HTR-8/SVneo (cell line): ENCODE data around the gene PAXX.
A peak's percentile ranks its signal among the peaks of the same experiment; 100 is the strongest.
"Not testable (repeated sequence)": the region's sequence is repeated elsewhere in the genome, so short reads cannot be mapped to it uniquely, and the experiment has no call there.

Source experiments
- DNase-seq: peaks from one replicate; pipeline ENCODE4 v3.0.0; 2011; ENCODE audit warnings: low spot score, mixed read lengths; ENCODE audit not compliant: insufficient read length
- FAIRE-seq: peaks from 2 replicates; lab custom pipeline; 2011; peaks lifted over from hg19 to GRCh38; lab: Jason Lieb, UNC

PAXX gene

GRCh38 chr9:137029058-137029936, 37.1 kb downstream of the PAXX start:
- FAIRE-seq (peak; percentile 59), DNase-seq (peak; percentile 74)

GRCh38 chr9:137030006-137030405, 37.8 kb downstream of the PAXX start:
- FAIRE-seq = no peak
- no peak for DNase-seq

- DNase-seq (no peak), FAIRE-seq (no peak)
Observed at GRCh38 chr9:137030538-137031527, 38.6 kb downstream of the PAXX start.

- FAIRE-seq (no peak), DNase-seq (no peak)
Observed at GRCh38 chr9:137031904-137032640, 39.9 kb downstream of the PAXX start, which contains the start of gene FUT7. TSS of gene FUT7 (minus strand) at chr9:137032088. CDS start at chr9:137031991, 97 bp downstream.

GRCh38 chr9:137032858-137033257, 40.6 kb downstream of the PAXX start:
- FAIRE-seq = no peak
- no peak for DNase-seq

GRCh38 chr9:137033481-137033880, 41.3 kb downstream of the PAXX start:
- not testable (repeated sequence) for FAIRE-seq, DNase-seq

- DNase-seq (no peak), FAIRE-seq (no peak)
Observed at GRCh38 chr9:137034039-137034708, 42.0 kb downstream of the PAXX start.

GRCh38 chr9:137034709-137035506, 42.7 kb downstream of the PAXX start:
- DNase-seq (peak; percentile 86), FAIRE-seq (peak; percentile 79)

- FAIRE-seq (no peak), DNase-seq (no peak)
Observed at GRCh38 chr9:137035507-137035834, 43.2 kb downstream of the PAXX start.

- no peak for DNase-seq
- no peak for FAIRE-seq
Observed at GRCh38 chr9:137035937-137036336, 43.7 kb downstream of the PAXX start.

- FAIRE-seq = no peak
- no peak for DNase-seq
Observed at GRCh38 chr9:137037035-137037434, 44.8 kb downstream of the PAXX start.

GRCh38 chr9:137037483-137037882, 45.3 kb downstream of the PAXX start:
- DNase-seq (no peak), FAIRE-seq (no peak)

- FAIRE-seq (no peak), DNase-seq (no peak)
Observed at GRCh38 chr9:137038916-137039315, 46.7 kb downstream of the PAXX start.

- FAIRE-seq = no peak
- DNase-seq = no peak
Observed at GRCh38 chr9:137039611-137040366, 47.6 kb downstream of the PAXX start.

GRCh38 chr9:137040568-137040967, 48.3 kb downstream of the PAXX start:
- no peak for FAIRE-seq
- no peak for DNase-seq

GRCh38 chr9:137041124-137041523, 48.9 kb downstream of the PAXX start:
- DNase-seq (no peak), FAIRE-seq (no peak)

GRCh38 chr9:137042751-137043727, 50.8 kb downstream of the PAXX start:
- no peak for FAIRE-seq
- DNase-seq = no peak
